Measurements from ENCODE around the gene ARMH4. TPM values are rescaled to one million over a fixed set of nuclear protein-coding genes. Genes with fewer than 3 reads are reported as not detected.

Gene ARMH4
- polyA plus RNA-seq, 1 donor from 2014 or later, result 14.1 TPM

DNA sequence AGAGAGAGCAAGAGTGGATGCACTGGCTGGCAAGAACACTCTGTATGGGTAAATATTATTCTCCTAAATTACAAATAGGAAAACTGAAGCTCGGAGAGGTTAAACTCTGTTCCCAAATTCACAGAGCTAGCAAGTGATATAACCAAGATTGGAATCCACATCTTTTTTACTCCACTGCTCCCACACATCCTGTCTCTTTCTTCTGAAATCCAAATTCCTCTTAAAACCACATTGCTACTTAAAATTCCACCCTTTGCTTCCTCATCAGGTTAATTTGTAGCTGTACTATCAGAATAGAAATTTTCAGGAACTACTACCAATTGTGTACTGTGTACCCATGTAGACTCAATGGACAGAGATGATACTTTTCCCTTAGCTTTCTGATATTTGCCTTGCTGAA, 74.4 kb downstream of the ARMH4 start:
- Histone ChIP-seq H3K27ac (ENCODE audit: low read length) (no peak overlapping the region), H3K4me3 (ENCODE audit: low read length) (no peak overlapping the region), H3K9me3 (ENCODE audit: low read length) (no peaks in the 10 kb centered on the region), H3K27me3 (ENCODE audit: insufficient read depth, low read depth, low read length) (no peaks in the 10 kb centered on the region), H2AFZ (ENCODE audit: low read depth, low read length) (no peak overlapping the region), H3K9ac (ENCODE audit: low read length) (no peak overlapping the region), H3K9me2 (ENCODE audit: insufficient read depth, low read length) (no peaks in the 10 kb centered on the region), H3K36me3 (ENCODE audit: insufficient read depth, low read length) (no peaks in the 10 kb centered on the region), H3F3A (ENCODE audit: insufficient read depth, low read length, poor library complexity, severe bottlenecking) (no peaks in the 10 kb centered on the region), H3K79me2 (replicated peaks; ENCODE audit: insufficient read depth, low read length) (no peaks in the 10 kb centered on the region), H3K4me2 (ENCODE audit: low read length) (no peak overlapping the region), H4K20me1 (ENCODE audit: insufficient read depth) (no peaks in the 10 kb centered on the region)
- TF ChIP-seq, protein P1, sequence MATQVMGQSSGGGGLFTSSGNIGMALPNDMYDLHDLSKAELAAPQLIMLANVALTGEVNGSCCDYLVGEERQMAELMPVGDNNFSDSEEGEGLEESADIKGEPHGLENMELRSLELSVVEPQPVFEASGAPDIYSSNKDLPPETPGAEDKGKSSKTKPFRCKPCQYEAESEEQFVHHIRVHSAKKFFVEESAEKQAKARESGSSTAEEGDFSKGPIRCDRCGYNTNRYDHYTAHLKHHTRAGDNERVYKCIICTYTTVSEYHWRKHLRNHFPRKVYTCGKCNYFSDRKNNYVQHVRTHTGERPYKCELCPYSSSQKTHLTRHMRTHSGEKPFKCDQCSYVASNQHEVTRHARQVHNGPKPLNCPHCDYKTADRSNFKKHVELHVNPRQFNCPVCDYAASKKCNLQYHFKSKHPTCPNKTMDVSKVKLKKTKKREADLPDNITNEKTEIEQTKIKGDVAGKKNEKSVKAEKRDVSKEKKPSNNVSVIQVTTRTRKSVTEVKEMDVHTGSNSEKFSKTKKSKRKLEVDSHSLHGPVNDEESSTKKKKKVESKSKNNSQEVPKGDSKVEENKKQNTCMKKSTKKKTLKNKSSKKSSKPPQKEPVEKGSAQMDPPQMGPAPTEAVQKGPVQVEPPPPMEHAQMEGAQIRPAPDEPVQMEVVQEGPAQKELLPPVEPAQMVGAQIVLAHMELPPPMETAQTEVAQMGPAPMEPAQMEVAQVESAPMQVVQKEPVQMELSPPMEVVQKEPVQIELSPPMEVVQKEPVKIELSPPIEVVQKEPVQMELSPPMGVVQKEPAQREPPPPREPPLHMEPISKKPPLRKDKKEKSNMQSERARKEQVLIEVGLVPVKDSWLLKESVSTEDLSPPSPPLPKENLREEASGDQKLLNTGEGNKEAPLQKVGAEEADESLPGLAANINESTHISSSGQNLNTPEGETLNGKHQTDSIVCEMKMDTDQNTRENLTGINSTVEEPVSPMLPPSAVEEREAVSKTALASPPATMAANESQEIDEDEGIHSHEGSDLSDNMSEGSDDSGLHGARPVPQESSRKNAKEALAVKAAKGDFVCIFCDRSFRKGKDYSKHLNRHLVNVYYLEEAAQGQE (IDR thresholded peaks at IDR 0.05; ENCODE audit: borderline replicate concordance), result no peak
- TF ChIP-seq MXI1 (conservative IDR thresholded peaks at IDR 0.05; ENCODE audit: poor library complexity, severe bottlenecking) (no peak), POLR2AphosphoS5 (IDR thresholded peaks at IDR 0.05) (no peak), TAF1 (IDR thresholded peaks at IDR 0.05; ENCODE audit: low read depth) (no peak), EZH2 (IDR thresholded peaks at IDR 0.05; ENCODE audit: borderline replicate concordance, insufficient read depth, low read length, poor library complexity, severe bottlenecking) (no peak), EP300 (conservative IDR thresholded peaks at IDR 0.05; ENCODE audit: poor library complexity, severe bottlenecking) (no peak), RAD21 (conservative IDR thresholded peaks at IDR 0.05) (no peak), SMC3 (conservative IDR thresholded peaks at IDR 0.05; ENCODE audit: poor library complexity) (no peak)
- TF ChIP-seq, protein P2, sequence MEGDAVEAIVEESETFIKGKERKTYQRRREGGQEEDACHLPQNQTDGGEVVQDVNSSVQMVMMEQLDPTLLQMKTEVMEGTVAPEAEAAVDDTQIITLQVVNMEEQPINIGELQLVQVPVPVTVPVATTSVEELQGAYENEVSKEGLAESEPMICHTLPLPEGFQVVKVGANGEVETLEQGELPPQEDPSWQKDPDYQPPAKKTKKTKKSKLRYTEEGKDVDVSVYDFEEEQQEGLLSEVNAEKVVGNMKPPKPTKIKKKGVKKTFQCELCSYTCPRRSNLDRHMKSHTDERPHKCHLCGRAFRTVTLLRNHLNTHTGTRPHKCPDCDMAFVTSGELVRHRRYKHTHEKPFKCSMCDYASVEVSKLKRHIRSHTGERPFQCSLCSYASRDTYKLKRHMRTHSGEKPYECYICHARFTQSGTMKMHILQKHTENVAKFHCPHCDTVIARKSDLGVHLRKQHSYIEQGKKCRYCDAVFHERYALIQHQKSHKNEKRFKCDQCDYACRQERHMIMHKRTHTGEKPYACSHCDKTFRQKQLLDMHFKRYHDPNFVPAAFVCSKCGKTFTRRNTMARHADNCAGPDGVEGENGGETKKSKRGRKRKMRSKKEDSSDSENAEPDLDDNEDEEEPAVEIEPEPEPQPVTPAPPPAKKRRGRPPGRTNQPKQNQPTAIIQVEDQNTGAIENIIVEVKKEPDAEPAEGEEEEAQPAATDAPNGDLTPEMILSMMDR (IDR thresholded peaks at IDR 0.05; ENCODE audit: poor library complexity, severe bottlenecking), result no peak

DNA sequence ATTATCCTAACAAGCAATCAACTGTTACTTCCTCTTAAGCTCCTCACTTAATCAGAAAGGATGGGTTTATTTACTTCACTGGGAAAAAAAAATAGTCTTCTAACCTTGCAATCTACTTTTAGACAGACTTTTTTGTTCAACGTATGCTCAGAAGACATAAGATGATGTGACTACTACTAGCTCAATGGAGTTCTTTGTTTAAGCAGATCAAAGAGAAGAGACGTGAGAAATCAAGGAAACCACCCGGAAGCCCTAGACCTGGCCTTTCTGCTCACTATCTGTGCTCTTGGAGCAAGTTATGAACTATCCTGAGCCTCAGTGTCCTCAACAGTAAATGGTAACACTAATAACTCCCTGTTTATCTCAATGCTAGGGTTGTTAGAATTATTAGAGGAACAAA, 78.5 kb downstream of the ARMH4 start:
- H3K27ac ChIP-seq (ENCODE audit: low read length), result no peak overlapping the region
- H4K20me1 ChIP-seq (ENCODE audit: insufficient read depth), result no peaks in the 10 kb centered on the region
- no peaks in the 10 kb centered on the region for H3F3A ChIP-seq (ENCODE audit: insufficient read depth, low read length, poor library complexity, severe bottlenecking)
- H3K4me3 ChIP-seq (ENCODE audit: low read length), result no peak overlapping the region
- H3K27me3 ChIP-seq (ENCODE audit: insufficient read depth, low read depth, low read length), result no peaks in the 10 kb centered on the region
- no peak overlapping the region for H3K4me2 ChIP-seq (ENCODE audit: low read length)
- no peak overlapping the region for H3K9ac ChIP-seq (ENCODE audit: low read length)
- no peaks in the 10 kb centered on the region for H3K9me3 ChIP-seq (ENCODE audit: low read length)
- no peak overlapping the region for H2AFZ ChIP-seq (ENCODE audit: low read depth, low read length)
- TF ChIP-seq, protein P1 (IDR thresholded peaks at IDR 0.05; ENCODE audit: borderline replicate concordance), result no peak
- TF ChIP-seq EP300 (conservative IDR thresholded peaks at IDR 0.05; ENCODE audit: poor library complexity, severe bottlenecking), result no peak
- TF ChIP-seq, protein P2 (IDR thresholded peaks at IDR 0.05; ENCODE audit: poor library complexity, severe bottlenecking), result no peak
- TF ChIP-seq RAD21 (conservative IDR thresholded peaks at IDR 0.05), result no peak
- TF ChIP-seq MXI1 (conservative IDR thresholded peaks at IDR 0.05; ENCODE audit: poor library complexity, severe bottlenecking), result no peak
- TF ChIP-seq TAF1 (IDR thresholded peaks at IDR 0.05; ENCODE audit: low read depth), result no peak
- no peaks in the 10 kb centered on the region for H3K79me2 ChIP-seq (replicated peaks; ENCODE audit: insufficient read depth, low read length)
- no peaks in the 10 kb centered on the region for H3K36me3 ChIP-seq (ENCODE audit: insufficient read depth, low read length)
- H3K9me2 ChIP-seq (ENCODE audit: insufficient read depth, low read length), result no peaks in the 10 kb centered on the region

Measured in neural cell (in vitro differentiated cells).